ENCODE data around the gene TBC1D22A.
"Not testable (repeated sequence)": the region's sequence is repeated elsewhere in the genome, so short reads cannot be mapped to it uniquely, and the experiment has no call there.

TBC1D22A gene

GRCh38 chr22:47155912-47156311 is 393.5 kb downstream of the TBC1D22A start:
- no peak for DNase-seq (ENCODE audit: low read depth)

GRCh38 chr22:47156352-47157092 is 394.1 kb downstream of the TBC1D22A start:
- no peak for DNase-seq (ENCODE audit: low read depth)

GRCh38 chr22:47157093-47157420 is 394.6 kb downstream of the TBC1D22A start:
- DNase-seq (ENCODE audit: low read depth), result no peak

GRCh38 chr22:47157486-47158270 is 395.2 kb downstream of the TBC1D22A start:
- no peak for DNase-seq (ENCODE audit: low read depth)

- no peak for DNase-seq (ENCODE audit: low read depth)
Measured at GRCh38 chr22:47158457-47158856, 396.0 kb downstream of the TBC1D22A start.

- no peak for DNase-seq (ENCODE audit: low read depth)
Measured at GRCh38 chr22:47159592-47159991, 397.1 kb downstream of the TBC1D22A start.

GRCh38 chr22:47160141-47160541 is 397.7 kb downstream of the TBC1D22A start:
- no peak for DNase-seq (ENCODE audit: low read depth)

- no peak for DNase-seq (ENCODE audit: low read depth)
Measured at GRCh38 chr22:47160781-47161520, 398.5 kb downstream of the TBC1D22A start.

GRCh38 chr22:47161631-47162030 is 399.2 kb downstream of the TBC1D22A start:
- no peak for DNase-seq (ENCODE audit: low read depth)

- no peak for DNase-seq (ENCODE audit: low read depth)
Measured at GRCh38 chr22:47162865-47163264, 400.4 kb downstream of the TBC1D22A start.

GRCh38 chr22:47163481-47163855 is 401.0 kb downstream of the TBC1D22A start:
- no peak for DNase-seq (ENCODE audit: low read depth)

- no peak for DNase-seq (ENCODE audit: low read depth)
Measured at GRCh38 chr22:47163856-47164513, 401.5 kb downstream of the TBC1D22A start.

- no peak for DNase-seq (ENCODE audit: low read depth)
Measured at GRCh38 chr22:47164514-47165337, 402.3 kb downstream of the TBC1D22A start.

GRCh38 chr22:47165338-47166032 is 403.0 kb downstream of the TBC1D22A start:
- no peak for DNase-seq (ENCODE audit: low read depth)

GRCh38 chr22:47166033-47166404 is 403.6 kb downstream of the TBC1D22A start:
- DNase-seq (ENCODE audit: low read depth), result no peak

- no peak for DNase-seq (ENCODE audit: low read depth)
Measured at GRCh38 chr22:47166446-47167016, 404.1 kb downstream of the TBC1D22A start.

- no peak for DNase-seq (ENCODE audit: low read depth)
Measured at GRCh38 chr22:47167056-47167455, 404.6 kb downstream of the TBC1D22A start.

GRCh38 chr22:47167921-47168320 is 405.5 kb downstream of the TBC1D22A start:
- DNase-seq (ENCODE audit: low read depth), result not testable (repeated sequence)

- DNase-seq (ENCODE audit: low read depth), result no peak
Measured at GRCh38 chr22:47168441-47168840, 406.0 kb downstream of the TBC1D22A start.

All from T-helper 22 cell (primary cell).